Nephron (organoid): ENCODE measurements around the gene ASXL1.

ENCODE experiments used
- H3K27ac Mint-ChIP-seq, 3 experiments: 2 replicates each; pipeline ENCODE4 v1.8.0; 2020; ENCODE audit warnings: mixed read lengths in 3 of 3, mild to moderate bottlenecking in 2 of 3, moderate library complexity in 1 of 3
- H3K27me3 Mint-ChIP-seq: 2 replicates; pipeline ENCODE4 v1.8.0; 2021; ENCODE audit warnings: low read depth, mild to moderate bottlenecking, moderate library complexity, mixed read lengths
- H3K36me3 Mint-ChIP-seq: 2 replicates; pipeline ENCODE4 v1.8.0; 2020; ENCODE audit warnings: low read depth, mixed read lengths
- H3K4me1 Mint-ChIP-seq: 2 replicates; pipeline ENCODE4 v1.8.0; 2020; ENCODE audit warnings: mixed read lengths
- H3K4me3 Mint-ChIP-seq, 3 experiments: 2 replicates each; pipeline ENCODE4 v1.8.0; 2020; ENCODE audit warnings: mild to moderate bottlenecking in 3 of 3, mixed read lengths in 3 of 3, moderate library complexity in 2 of 3
- H3K9me3 Mint-ChIP-seq: 2 replicates; pipeline ENCODE4 v1.8.0; 2020; ENCODE audit warnings: mixed read lengths
- TF ChIP-seq, protein P1 (sequence below), 3 experiments: fragments of 200-600 bp; sonication (generic); IDR thresholded peaks; one replicate each; pipeline ENCODE4 v1.5.0; 2021; ENCODE audit warnings: antibody characterized with exemption in 3 of 3; ENCODE audit not compliant: unreplicated experiment in 3 of 3

ASXL1 gene

GRCh38 chr20:32333181-32333987 lies 24.7 kb upstream of the ASXL1 start:
- Mint-ChIP-seq H3K27me3 (no peaks in the 10 kb centered on the region), H3K27ac (peak overlapping the region; percentile 38 to 73 (median 64)), H3K9me3 (no peaks in the 10 kb centered on the region), H3K4me3 (no peak overlapping the region), H3K4me1 (peaks cover 26% of the 10 kb centered on the region), H3K36me3 (peaks cover 37% of the 10 kb centered on the region)
- TF ChIP-seq, protein P1, sequence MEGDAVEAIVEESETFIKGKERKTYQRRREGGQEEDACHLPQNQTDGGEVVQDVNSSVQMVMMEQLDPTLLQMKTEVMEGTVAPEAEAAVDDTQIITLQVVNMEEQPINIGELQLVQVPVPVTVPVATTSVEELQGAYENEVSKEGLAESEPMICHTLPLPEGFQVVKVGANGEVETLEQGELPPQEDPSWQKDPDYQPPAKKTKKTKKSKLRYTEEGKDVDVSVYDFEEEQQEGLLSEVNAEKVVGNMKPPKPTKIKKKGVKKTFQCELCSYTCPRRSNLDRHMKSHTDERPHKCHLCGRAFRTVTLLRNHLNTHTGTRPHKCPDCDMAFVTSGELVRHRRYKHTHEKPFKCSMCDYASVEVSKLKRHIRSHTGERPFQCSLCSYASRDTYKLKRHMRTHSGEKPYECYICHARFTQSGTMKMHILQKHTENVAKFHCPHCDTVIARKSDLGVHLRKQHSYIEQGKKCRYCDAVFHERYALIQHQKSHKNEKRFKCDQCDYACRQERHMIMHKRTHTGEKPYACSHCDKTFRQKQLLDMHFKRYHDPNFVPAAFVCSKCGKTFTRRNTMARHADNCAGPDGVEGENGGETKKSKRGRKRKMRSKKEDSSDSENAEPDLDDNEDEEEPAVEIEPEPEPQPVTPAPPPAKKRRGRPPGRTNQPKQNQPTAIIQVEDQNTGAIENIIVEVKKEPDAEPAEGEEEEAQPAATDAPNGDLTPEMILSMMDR (IDR thresholded peaks at IDR 0.05; ENCODE audit: unreplicated experiment in 3 of 3): no peak

- TF ChIP-seq, protein P1 (IDR thresholded peaks at IDR 0.05; ENCODE audit: unreplicated experiment in 3 of 3): no peak
- H3K4me3 Mint-ChIP-seq: no peak overlapping the region
- H3K27ac Mint-ChIP-seq: peak overlapping the region; percentile 38 to 64 (median 57)
- H3K4me1 Mint-ChIP-seq: peaks cover 26% of the 10 kb centered on the region
- no peaks in the 10 kb centered on the region for H3K9me3 Mint-ChIP-seq
- H3K36me3 Mint-ChIP-seq: peaks cover 34% of the 10 kb centered on the region
- no peaks in the 10 kb centered on the region for H3K27me3 Mint-ChIP-seq
These were observed 23.9 kb upstream of the ASXL1 start for GRCh38 chr20:32333988-32334885.

- H3K9me3 Mint-ChIP-seq: no peaks in the 10 kb centered on the region
- H3K27me3 Mint-ChIP-seq: no peaks in the 10 kb centered on the region
- TF ChIP-seq, protein P1 (IDR thresholded peaks at IDR 0.05; ENCODE audit: unreplicated experiment in 3 of 3): peak; percentile 49 to 62 (median 53)
- H3K4me3 Mint-ChIP-seq: no peak overlapping the region
- H3K36me3 Mint-ChIP-seq: peaks cover 16% of the 10 kb centered on the region
- peaks cover 24% of the 10 kb centered on the region for H3K4me1 Mint-ChIP-seq
- H3K27ac Mint-ChIP-seq: peak overlapping the region; percentile 27 to 54 (median 44)
These were observed 21.2 kb upstream of the ASXL1 start for GRCh38 chr20:32336918-32337347.

GRCh38 chr20:32337937-32338661 lies 20.0 kb upstream of the ASXL1 start:
- H3K4me1 Mint-ChIP-seq: peaks cover 15% of the 10 kb centered on the region
- no peaks in the 10 kb centered on the region for H3K27me3 Mint-ChIP-seq
- TF ChIP-seq, protein P1 (IDR thresholded peaks at IDR 0.05; ENCODE audit: unreplicated experiment in 3 of 3): no peak
- no peak overlapping the region for H3K4me3 Mint-ChIP-seq
- peak overlapping the region in 1 of 3 experiments; percentile 6 for H3K27ac Mint-ChIP-seq
- H3K9me3 Mint-ChIP-seq: no peaks in the 10 kb centered on the region
- H3K36me3 Mint-ChIP-seq: peaks cover 8% of the 10 kb centered on the region

GRCh38 chr20:32338665-32339064 lies 19.5 kb upstream of the ASXL1 start:
- TF ChIP-seq, protein P1 (IDR thresholded peaks at IDR 0.05; ENCODE audit: unreplicated experiment in 3 of 3): no peak
- H3K4me3 Mint-ChIP-seq: no peak overlapping the region
- H3K4me1 Mint-ChIP-seq: peaks cover 13% of the 10 kb centered on the region
- H3K27me3 Mint-ChIP-seq: no peaks in the 10 kb centered on the region
- peak overlapping the region in 2 of 3 experiments; percentile 6 to 28 for H3K27ac Mint-ChIP-seq
- H3K36me3 Mint-ChIP-seq: peaks cover 8% of the 10 kb centered on the region
- H3K9me3 Mint-ChIP-seq: no peaks in the 10 kb centered on the region
